ENCODE measurements around the gene APBA1. TPM values are rescaled to one million over a fixed set of nuclear protein-coding genes. Genes with fewer than 3 reads are reported as not detected.

APBA1 gene
- total RNA-seq, 1 donor from 2014 or later: 4.3 TPM

DNA sequence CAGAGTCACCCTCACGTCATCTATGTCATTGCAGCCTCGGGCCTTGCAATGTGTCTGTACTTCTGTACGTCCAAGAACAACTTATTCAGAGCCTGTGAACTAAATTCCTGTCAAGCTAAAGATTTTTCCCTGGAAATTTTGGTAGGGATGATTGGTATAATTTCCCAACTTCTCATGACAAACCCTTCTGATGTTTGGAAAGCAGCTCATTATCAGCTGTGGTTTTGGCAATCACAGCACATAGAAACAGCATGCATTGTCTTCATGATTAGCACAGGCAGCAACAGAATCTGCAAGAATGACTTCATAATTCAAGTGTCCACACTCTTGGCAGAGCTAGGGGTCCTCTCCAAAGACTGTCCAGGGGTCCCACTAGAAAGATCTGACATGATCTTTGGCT is 49.5 kb downstream of the APBA1 start:
- no peaks in the 10 kb centered on the region for H3K9me3 ChIP-seq
- no peaks in the 10 kb centered on the region for H3K36me3 ChIP-seq
- TF ChIP-seq, protein P1, sequence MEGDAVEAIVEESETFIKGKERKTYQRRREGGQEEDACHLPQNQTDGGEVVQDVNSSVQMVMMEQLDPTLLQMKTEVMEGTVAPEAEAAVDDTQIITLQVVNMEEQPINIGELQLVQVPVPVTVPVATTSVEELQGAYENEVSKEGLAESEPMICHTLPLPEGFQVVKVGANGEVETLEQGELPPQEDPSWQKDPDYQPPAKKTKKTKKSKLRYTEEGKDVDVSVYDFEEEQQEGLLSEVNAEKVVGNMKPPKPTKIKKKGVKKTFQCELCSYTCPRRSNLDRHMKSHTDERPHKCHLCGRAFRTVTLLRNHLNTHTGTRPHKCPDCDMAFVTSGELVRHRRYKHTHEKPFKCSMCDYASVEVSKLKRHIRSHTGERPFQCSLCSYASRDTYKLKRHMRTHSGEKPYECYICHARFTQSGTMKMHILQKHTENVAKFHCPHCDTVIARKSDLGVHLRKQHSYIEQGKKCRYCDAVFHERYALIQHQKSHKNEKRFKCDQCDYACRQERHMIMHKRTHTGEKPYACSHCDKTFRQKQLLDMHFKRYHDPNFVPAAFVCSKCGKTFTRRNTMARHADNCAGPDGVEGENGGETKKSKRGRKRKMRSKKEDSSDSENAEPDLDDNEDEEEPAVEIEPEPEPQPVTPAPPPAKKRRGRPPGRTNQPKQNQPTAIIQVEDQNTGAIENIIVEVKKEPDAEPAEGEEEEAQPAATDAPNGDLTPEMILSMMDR (IDR thresholded peaks at IDR 0.05): no peak
- no peaks in the 10 kb centered on the region for H3K27me3 ChIP-seq (ENCODE audit: low read depth)
- H3K4me1 ChIP-seq: no peaks in the 10 kb centered on the region
- H3K4me3 ChIP-seq: no peak overlapping the region
- intact Hi-C loops (cut with DNase I): no loop called here
- no peak overlapping the region for H3K27ac ChIP-seq
- no peak for DNase-seq
- no peak for ATAC-seq

DNA sequence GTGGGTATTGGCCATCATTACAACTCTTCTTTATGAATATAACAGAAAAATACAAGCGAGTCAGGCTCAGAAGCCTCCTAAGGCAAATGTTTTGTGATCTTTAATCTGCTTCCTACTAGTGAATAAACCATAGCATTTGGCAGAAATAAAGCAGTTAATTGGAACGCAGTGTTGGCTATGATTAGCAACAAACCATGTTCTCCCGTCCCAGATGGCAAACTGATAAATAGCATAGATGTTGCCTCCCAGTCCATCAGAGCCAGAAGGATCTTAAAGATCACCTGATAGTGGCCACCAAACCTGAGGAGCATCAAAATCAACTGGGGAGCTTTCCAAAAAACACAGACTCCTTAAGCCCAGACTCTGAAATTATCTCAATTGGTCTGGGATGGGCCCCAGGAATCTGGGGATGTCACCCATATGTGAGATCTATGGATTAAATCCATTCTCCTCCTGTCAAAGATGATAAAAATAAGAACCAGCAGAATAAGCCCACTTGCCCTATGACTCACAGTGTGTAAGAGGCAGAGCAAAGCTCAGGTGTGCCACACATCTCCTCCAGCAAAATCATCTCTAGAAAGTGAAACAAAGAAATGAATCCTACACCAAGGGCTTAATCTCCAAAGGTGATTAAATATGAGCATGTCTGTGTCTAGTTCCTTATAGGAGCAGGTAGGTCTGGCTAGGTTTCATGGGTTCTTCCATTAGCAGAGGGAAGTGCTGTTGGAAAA is 50.3 kb downstream of the APBA1 start:
- Histone ChIP-seq H3K4me1 (no peaks in the 10 kb centered on the region), H3K4me3 (no peak overlapping the region), H3K27ac (no peak overlapping the region), H3K27me3 (ENCODE audit: low read depth) (no peaks in the 10 kb centered on the region), H3K36me3 (no peaks in the 10 kb centered on the region), H3K9me3 (no peaks in the 10 kb centered on the region)
- DNase-seq (no peak), ATAC-seq (no peak)
- intact Hi-C loops (cut with DNase I): no loop called here
- TF ChIP-seq, protein P1 (IDR thresholded peaks at IDR 0.05): no peak

DNA sequence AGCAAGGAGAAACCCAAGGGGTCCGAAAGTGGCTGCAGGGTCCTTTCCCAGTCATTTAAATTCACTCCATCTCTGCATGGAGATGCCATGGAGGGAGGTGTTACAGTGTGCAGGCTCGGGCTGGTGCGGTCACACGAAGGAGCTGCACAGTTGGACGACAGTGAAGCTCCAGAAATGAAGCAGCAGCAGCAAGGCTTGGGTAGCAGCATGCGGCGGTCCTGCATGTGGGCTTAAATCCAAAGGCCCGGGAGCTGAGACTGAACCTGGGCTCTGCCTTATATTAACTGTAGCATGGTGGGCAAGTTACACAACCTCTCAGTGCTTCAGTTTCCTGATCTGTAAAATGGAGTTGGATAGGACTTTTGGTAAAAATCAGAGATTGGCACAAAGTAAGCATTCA is 51.4 kb downstream of the APBA1 start:
- Histone ChIP-seq H3K4me1 (no peaks in the 10 kb centered on the region), H3K36me3 (no peaks in the 10 kb centered on the region), H3K4me3 (no peak overlapping the region), H3K27me3 (ENCODE audit: low read depth) (no peaks in the 10 kb centered on the region), H3K27ac (no peak overlapping the region), H3K9me3 (no peaks in the 10 kb centered on the region)
- DNase-seq: no peak
- TF ChIP-seq, protein P1 (IDR thresholded peaks at IDR 0.05): no peak
- intact Hi-C loops (cut with DNase I): no loop called here
- no peak for ATAC-seq

DNA sequence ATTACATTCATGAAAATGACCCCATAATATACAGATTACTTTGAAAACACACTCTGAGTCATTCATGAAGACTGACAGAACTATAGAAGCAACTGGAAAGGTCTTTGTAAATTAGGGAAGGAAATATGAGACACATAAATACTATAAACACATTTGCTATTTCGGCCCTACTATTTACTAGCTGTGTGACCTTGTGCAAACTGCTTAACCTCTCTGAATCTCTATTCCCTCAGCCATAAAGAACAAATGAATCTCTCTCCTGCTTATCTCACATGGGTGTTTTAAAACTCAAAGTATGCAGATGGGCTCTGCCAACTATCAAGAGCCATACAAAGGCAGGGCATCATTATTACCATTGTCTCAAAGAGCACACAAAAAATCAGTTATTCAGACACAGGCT is 52.9 kb downstream of the APBA1 start:
- Histone ChIP-seq H3K4me1 (no peaks in the 10 kb centered on the region), H3K27ac (no peak overlapping the region), H3K36me3 (no peaks in the 10 kb centered on the region), H3K4me3 (no peak overlapping the region), H3K27me3 (ENCODE audit: low read depth) (no peaks in the 10 kb centered on the region), H3K9me3 (no peaks in the 10 kb centered on the region)
- intact Hi-C loops (cut with DNase I): no loop called here
- ATAC-seq (no peak), DNase-seq (no peak)
- TF ChIP-seq, protein P1 (IDR thresholded peaks at IDR 0.05): no peak

DNA sequence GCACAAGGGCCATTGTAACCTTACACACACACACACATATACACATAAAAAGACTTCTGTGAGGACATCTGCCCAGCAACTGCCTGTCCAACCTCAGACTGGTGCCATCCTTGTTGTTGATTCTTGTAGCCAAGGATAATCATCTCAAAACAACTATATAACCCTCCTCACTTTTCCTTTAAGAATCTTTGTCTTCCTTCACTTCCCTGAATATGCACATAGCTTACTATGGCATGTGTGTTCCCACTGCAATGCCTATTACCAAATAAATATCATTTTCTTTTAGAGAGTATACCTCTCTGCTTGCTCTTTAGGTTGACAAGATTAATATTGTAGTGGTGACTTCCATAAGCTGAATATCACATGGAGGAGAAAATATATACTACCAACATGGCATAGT is 55.2 kb downstream of the APBA1 start:
- DNase-seq (no peak), ATAC-seq (no peak)
- TF ChIP-seq, protein P1 (IDR thresholded peaks at IDR 0.05): no peak
- Histone ChIP-seq H3K27ac (no peak overlapping the region), H3K4me1 (no peaks in the 10 kb centered on the region), H3K36me3 (no peaks in the 10 kb centered on the region), H3K4me3 (no peak overlapping the region), H3K9me3 (no peaks in the 10 kb centered on the region), H3K27me3 (ENCODE audit: low read depth) (no peaks in the 10 kb centered on the region)
- intact Hi-C loops (cut with DNase I): no loop called here
